ENCODE results near the gene COP1.
A peak's percentile ranks its signal among the peaks of the same experiment; 100 is the strongest.
"Not testable (repeated sequence)": the region's sequence is repeated elsewhere in the genome, so short reads cannot be mapped to it uniquely, and the experiment has no call there.

Gene COP1

DNA sequence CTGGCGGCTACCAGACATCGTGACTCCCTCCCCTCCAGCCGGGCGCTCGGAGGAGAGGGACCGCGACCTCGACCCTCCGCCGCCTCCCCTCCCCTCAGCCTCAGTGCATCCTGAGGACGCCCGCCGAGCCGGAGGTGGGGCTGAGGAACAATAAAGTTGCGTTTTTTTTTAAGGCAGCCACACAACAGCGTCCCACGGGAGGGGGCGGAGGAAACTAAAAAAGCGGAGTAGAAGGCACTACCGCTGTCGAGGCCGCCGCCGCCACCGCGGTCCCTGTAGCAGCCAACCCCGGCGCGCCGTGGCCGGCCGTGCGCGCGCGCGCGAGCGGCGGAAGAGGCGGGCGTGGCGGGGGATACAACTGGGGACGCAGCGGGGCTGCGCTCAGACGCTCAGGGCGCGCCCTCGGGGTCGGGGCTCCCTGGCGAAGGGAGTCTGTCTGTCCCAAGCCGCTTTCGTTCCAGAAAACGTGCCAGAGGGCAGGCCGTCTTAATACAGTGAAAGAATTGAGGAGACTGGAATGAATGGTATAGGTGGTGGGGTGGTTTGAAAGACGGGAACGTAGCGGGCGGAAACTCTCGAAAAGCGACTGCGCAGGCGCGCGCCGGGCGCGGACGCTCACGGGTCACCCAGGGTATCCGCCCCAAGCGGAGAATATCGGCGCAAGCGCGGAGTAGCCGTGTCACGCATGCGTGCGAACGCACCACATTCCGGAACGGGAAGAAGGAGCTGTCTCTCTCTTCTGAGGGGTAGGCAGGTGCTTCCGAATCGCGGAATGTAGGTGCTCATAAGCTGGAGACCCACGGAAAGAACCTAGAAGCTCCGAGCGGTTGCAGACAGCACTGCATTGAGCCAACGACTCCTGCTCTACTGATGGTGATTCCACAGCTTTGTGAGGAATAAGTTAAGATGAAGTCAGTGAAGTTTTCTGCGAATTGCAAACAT lies at the start of gene COP1:
TSS of gene COP1 (minus strand) at position 326 of the 942 bp plus-strand sequence. CDS start at position 18, 308 bp downstream.
- peak; percentile 98 for DNase-seq

DNA sequence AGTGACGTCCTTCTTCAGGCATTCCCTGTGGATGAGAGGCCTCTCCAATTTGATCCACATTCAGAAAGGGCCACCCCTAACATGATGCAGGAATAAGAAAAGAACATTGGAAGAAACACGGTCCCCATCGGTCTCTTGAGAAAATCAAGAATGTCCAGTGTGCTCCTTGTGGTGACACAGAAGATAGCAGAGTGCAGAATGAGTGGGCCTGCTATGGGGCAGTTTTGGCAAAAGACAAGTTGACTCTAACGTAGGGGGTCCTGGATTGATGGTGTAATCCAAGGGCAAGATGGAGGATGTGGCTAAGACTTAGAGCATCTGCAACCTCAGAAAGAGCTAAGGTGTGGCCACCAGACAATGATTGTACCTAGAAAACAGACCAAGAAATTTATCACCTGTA lies 45.1 kb upstream of the COP1 start:
- no peak for DNase-seq

- no peak for DNase-seq
Observed at GRCh38 chr1:176244851-176245250, 37.8 kb upstream of the COP1 start.

DNA sequence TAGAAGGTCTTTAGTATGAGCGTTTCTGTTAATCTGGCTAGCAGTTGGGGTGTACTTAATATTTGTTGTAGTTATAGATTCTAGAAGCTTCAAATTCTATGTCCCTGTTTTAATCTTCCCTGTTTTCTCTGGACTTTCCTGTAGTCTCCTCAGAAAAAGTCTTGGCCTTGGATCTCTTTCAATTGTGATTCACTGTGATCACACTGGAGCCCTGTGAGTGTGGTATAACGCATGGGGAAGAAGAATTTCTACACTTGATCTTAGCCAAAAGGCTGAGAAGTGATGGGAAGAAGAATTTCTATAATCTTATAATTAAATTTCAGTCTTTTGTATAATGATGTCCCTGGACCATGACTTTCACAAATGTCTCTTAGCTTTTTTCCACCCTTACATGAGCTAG lies 36.7 kb upstream of the COP1 start:
- DNase-seq, result no peak

GRCh38 chr1:176241385-176242015 lies 34.4 kb upstream of the COP1 start:
- DNase-seq, result no peak

GRCh38 chr1:176233657-176234056 lies 26.6 kb upstream of the COP1 start:
- not testable (repeated sequence) for DNase-seq

DNA sequence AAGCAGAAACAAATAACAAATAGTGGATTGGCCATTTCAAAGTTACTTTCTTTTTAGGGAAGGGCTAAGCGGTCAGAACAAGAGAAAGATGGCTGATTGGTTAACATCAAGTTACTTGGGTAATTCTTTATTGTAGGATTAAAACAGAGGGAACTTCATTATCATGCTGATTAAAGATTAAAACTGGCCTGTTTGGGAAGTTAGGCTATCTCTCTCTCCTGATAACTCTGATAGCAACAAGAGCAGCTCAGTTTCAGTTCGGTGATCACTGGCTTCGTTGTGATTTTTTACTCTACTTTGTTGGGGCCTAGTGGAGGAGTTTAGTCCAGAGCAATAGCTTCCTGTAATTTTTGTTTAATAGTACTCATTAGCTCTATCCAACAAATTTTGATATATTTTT lies 20.5 kb upstream of the COP1 start:
- DNase-seq, result no peak

GRCh38 chr1:176225911-176226310 lies 18.8 kb upstream of the COP1 start:
- no peak for DNase-seq

- no peak for DNase-seq
Observed at GRCh38 chr1:176225479-176225875, 18.4 kb upstream of the COP1 start.

DNA sequence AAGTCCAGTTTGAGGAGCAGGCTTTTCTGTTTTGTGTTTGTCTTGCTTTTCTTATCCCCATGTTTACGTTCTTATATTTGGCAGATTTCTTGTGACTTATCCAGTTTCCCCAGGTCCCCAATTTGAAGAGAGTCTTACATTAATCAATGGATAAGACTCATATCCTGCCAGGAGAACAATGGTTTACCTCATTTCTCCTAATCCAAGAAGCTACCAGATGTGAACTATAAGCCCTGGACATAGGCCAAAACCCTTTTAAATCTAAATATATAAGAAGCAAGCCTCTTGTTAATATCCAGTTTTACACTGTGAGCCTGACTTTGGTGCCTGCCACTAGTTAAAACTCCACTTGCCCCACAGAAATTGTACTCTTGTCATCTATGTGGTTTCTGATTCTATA lies 15.1 kb upstream of the COP1 start:
- DNase-seq, result no peak

- no peak for DNase-seq
Observed at GRCh38 chr1:176220100-176220689, 13.1 kb upstream of the COP1 start.

DNA sequence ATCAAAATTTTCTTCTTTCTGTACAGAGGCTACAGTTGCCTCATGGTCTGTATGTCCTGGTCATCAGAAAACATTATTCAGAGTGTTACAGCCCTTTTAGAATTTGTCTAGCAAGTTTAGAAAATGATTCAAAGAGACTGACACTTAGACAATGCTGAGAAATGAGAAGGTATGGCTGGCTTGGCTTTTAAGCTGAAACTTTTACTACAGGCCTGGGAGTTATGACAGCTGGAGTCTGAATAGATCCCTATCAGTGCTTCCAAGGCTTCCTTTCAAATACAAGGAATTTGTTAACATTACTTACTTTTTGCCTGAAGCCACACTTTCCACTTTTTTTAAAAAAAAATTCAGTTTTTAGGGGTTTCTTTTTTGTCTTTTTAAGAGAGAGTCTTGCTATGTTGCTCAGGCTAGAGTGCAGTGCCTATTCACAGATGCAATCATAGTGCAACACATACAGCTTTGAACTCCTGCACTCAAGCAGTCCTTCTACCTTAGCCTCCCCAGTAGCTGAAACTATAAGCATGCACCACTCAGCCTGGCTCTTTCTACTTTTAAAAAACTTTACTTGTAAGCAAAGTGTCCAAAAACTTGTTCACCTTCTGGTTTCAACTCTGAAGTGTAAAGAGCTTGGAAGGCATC lies 10.5 kb upstream of the COP1 start:
- no peak for DNase-seq

- DNase-seq, result no peak
Observed at GRCh38 chr1:176216031-176216430, 8.9 kb upstream of the COP1 start.

DNA sequence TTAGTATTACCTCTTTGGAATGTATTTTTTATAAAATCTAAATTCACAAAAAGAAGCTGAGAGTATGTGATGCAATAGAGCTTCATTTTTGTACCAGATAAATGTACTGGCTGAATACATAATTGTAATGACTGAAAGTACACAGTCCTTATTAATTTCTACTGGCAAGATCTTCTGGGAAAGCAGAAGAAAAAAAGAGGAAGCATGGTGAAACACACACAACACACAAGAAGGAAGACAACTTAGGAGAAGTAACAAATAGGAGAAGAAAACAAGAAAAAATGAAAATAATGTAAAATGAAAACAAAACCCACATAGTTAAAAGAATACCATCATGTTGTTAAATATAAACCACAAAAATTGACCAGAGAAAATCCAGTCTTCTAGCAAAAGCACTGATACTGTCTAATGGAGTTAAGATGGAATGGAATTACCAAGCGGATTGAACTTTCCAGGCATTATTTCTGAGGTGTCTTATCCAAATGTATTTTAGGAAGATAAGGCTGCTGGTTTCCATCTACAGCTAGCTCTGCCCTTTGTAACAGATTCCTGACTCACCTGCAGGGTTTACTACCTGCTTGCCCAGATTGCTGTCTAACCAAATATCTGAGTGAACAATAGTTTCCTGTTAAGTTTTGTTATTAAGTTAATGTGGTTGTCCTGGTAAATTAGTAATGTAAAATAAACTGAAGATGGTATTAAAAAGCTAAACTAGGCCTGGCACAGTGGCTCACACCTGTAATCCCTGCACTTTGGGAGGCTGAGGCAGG lies 4.5 kb upstream of the COP1 start:
- DNase-seq, result no peak

DNA sequence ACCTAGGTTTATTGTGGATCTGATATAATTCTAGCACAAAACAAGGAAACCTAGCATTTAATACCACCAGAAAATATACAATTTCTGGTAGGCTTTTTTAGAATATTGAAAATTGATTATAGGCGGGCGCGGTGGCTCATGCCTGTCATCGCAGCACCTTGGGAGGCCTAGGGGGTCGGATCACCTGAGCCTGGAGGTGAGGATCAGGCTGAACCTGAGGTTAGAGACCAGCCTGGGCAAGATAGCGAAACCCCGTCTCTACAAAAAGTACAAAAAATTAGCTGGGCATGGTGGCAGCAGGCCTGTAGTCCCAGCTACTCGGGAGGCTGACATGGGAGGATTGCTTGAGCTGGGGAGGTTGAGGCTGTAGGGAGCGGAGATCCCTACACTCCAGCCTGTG lies 948 bp upstream of the COP1 start:
- no peak for DNase-seq

- DNase-seq, result no peak
Observed at GRCh38 chr1:176206006-176206960, 803 bp downstream of the COP1 start.

DNA sequence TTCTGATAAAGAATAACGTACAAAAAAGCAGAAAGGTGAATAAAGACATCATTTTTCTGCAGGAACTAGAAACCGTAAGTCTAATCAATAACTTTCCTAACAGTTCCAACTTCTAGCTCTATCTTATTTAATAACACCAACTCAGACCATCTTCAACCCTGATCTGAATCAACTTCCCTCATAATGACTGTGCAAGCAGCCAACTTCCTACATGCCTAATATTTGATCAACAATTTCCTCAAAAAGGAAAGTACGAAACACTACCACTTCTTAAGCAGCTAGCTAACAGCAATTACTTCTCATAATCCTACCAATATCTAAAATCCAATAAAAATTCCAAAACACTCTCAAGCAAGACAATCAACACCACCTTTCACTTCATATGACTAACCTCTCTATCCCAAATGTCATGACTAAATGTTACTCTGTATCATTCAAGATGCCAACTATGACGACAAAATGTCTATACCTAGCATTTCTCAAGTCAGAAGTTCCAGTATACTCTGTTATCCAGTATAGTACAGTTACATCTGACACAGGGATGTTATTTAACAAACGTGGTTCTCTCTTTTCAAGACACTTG lies 1.7 kb downstream of the COP1 start:
- no peak for DNase-seq

DNA sequence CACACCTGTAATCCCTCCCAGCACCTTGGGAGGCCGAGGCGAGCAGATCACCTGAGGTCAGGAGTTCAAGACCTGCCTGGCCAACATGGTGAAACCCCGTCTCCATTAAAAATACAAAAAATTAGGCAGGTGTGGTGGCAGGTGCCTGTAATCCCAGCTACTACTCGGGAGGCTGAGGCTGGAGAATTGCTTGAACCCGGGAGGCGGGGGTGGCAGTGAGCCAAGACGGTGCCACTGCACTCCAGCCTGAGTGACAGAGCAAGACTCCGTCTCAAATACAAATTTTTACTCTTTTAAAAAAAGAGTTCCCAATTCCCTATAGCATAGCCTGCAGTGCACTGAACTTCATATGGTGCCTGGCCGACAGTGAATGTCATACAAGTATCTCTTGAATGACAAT lies 2.4 kb downstream of the COP1 start:
- not testable (repeated sequence) for DNase-seq

DNA sequence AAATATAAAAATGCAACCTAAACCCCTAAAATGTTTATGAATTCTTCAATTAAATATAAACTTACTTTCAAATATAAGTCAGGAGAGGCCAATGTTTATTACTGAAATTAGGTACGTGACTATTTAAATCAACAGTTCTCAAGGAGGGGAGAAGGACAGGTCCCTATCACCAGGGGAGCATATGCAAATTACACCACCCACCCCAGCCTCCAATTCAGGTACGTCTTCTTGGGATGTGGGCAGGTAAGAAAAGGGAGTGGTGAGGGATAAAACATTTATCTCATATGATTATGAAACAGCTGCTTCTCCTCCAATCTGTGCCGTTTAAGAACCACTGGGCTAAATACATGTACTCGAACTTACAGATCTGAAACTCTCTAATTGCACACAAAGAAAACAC lies 3.4 kb downstream of the COP1 start:
- no peak for DNase-seq

- DNase-seq, result no peak
Observed at GRCh38 chr1:176201568-176201967, 5.5 kb downstream of the COP1 start.

DNA sequence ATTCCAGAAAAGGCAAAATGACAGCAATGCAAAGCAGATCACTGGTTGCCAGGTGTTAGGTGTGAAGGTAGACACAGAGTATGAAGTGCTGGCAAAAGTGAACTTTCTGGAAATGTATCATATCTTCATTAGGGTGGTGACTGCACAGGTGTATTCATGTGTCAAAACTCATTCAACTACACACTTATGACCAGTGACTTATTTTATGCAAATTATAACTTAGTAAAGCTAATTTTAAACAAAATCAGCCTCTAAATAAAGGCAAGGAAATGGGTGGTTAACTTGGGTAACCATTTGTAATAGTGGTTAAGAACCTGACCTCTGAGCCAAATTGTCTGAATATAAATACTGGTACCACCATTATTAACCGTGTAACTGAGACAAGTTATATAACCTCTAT lies 7.4 kb downstream of the COP1 start:
- no peak for DNase-seq
